SU-DHL-6 (cell line): ENCODE data around the gene KLHL10.

Experiments used
- CTCF ChIP-seq: fragments of 200-600 bp; sonication (generic); IDR thresholded peaks from one replicate; pipeline ENCODE4 v1.5.1; 2017; ENCODE audit warnings: antibody characterized with exemption, mild to moderate bottlenecking, low read length, moderate library complexity; ENCODE audit not compliant: insufficient read depth, poor library complexity, severe bottlenecking
- EZH2phosphoT487 ChIP-seq: fragments of 200-600 bp; sonication (generic), shearing (Covaris generic); conservative IDR thresholded peaks from 2 replicates; pipeline ENCODE4 v1.6.1; 2018; ENCODE audit warnings: mild to moderate bottlenecking, antibody characterized with exemption, low read length, moderate library complexity, mixed read lengths

DNA sequence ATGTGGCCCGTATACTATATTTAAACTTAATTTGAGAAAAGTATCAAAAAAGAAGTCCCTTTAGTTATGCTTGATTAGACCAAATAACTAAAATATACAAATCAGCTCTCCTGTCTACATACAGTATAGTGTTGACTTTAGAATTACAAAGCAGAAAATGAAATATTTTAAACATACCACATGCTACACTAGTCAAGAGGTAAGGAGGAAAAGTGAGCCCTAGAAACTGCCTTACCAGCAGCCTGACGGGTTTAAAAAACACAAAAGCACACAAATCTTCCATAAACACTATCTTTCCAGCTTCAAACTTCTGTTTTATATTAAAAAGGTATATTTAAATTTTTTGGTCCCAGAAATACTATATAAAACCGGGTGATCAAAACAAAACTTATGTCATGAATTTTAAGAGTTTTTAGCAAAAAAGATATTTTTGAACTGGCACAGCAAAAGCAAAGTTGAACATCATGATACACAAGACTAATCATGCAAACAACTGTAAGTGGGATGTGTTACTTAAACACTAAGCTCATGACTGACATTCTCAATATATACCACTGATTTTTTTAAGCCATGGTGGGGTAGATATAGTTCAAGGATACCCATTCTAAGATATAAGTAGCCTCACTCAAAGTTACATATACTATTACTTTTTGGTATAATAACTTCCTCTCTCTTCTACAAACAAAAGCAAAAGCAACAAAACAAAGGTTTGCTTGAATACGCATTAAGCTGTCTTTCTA, 11.8 kb downstream of the KLHL10 start:
- TF ChIP-seq CTCF (no peak), EZH2phosphoT487 (no peak)
